Esophagus squamous epithelium (tissue), 4 donors: ENCODE measurements around the gene TRAF3.

Experiments used
- CTCF ChIP-seq, 6 experiments: fragments of 450-650 bp in 4 of 6; fragments of 200-600 bp in 2 of 6; sonication (generic) in 2 of 6; IDR thresholded peaks; one replicate each; pipeline ENCODE4 v1.5.1; 2016 to 2019; ENCODE audit warnings: antibody characterized with exemption in 6 of 6, mild to moderate bottlenecking in 4 of 6, moderate library complexity in 4 of 6
- POLR2A ChIP-seq, 4 donors: fragments of 450-650 bp; IDR thresholded peaks; one replicate each; pipeline ENCODE4 v1.6.1; 2017; ENCODE audit warnings: antibody characterized with exemption in 4 of 4, mild to moderate bottlenecking in 4 of 4, moderate library complexity in 3 of 4

GRCh38 chr14:102789349-102789748 lies 12.1 kb downstream of the TRAF3 start:
- no peak for TF ChIP-seq POLR2A (IDR thresholded peaks at IDR 0.05)
- TF ChIP-seq CTCF (IDR thresholded peaks at IDR 0.05) = no peak
